ENCODE results near the gene DTX4.
"Not testable (repeated sequence)": the region's sequence is repeated elsewhere in the genome, so short reads cannot be mapped to it uniquely, and the experiment has no call there.

DTX4 gene

DNA sequence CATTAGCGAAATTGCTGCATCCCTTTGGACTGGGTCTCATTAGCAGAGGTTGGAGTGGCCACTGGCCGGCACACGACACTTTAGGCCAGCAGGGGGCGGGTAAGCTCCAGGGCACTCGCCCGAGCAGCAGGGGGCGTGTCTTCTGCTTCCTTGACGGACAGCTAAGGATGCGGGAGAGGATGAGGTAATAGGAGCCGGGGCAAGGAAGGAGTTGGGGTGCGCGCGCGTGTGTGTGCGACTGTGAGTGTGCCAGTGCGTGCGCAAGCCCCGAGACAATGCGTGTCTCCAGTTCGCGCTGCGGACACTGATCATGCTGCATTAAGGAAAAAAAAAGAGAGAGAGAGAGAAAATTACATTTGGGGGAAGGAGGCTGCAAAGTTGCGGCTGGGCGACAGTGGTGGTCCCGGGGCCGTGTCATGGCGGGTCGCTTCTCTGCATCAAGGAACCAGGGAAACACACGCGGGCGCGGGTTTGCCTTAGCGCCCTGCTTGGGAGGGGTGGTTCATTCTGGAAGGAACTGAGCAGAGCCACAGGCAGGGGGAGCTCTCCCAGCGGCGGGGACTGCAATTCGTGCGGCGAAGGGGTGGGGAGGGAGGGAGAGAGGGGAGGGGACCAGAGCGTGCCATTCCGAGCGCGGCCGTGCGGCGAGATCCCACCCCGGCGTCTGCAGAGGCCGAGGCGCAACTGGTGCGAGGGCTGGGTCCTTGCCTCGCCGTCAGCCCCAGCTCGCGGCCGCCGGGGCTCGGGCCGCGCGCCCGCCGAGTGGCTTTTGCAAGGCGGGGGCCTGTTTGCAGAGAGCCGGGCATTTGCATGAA lies at the start of gene DTX4:
Gene DTX4 (plus strand): TSS at position 625 of the 815 bp plus-strand sequence. CDS start 464 bp downstream, outside the sequence.
- intact Hi-C loops (cut with DNase I): loop anchor here (1.0 kb wide), 2 partner anchors 37 to 113 kb away; no protein-coding TSS in a partner anchor
- peak; percentile 87 to 99 (median 94) for DNase-seq

DNA sequence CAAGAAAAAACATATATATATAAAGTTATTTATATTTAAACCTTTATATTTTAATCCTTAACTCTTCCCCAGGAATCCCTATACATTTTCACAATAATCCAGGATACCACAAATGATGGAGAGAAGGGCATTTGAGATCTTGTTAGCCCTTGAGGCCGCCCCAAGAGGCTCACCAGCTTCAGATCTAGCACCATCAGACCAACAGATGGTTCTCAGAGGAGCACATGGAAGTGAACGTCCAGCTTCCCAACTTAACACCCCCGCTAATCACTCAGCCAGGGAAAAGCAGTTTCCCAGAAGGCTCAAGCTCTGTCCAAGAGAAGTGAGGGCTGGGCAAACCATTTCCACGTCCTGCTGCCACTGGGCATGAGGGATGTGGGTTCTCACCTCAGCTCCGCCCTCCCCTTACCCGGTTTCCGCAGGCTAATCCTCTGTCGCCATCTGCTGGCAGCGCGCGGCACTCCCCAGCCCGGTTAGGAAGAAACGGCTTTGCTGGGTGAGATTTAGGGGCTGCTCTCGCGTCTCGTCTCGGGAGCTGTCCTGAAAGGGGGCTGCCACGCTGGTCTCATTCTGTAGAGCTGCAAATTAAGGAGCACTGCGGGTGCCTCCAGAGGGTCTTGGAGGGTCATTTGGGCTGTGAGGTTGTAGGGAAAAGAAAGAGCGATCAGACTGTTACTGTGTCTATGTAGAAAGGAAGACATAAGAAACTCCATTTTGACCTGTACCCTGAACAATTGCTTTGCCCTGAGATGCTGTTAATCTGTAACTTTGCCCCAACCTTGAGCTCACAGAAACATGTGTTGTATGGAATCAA lies 36.1 kb upstream of the DTX4 start:
- intact Hi-C loops (cut with DNase I): loop anchor here (1.0 to 5.0 kb wide), 2 partner anchors 39 to 84 kb away; no protein-coding TSS in a partner anchor
- peak; percentile 50 to 97 (median 84) for DNase-seq

GRCh38 chr11:59136551-59136950 lies 35.4 kb upstream of the DTX4 start:
- DNase-seq: not testable (repeated sequence)
- intact Hi-C loops (cut with DNase I): loop anchor here (1.0 to 5.0 kb wide), 2 partner anchors 39 to 84 kb away; no protein-coding TSS in a partner anchor

DNA sequence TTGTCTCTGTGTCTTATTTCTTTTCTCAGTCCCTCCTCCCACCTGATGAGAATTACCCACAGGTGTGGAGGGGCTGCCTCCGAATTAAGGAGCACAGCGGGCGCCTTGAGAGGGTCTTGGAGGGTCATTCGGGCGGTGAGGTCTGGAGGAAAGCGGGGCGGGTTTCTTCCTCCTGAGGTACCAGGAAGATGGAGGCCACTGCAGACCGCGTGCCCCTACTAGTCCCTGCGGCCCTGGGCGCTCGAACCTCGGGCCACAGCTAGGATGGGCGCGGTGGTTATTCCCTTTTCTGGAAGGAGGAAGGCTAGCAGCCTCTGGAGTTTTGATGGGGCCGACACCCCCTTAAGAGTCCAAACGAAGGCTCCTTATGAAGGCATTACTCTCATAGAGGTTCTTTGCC lies 34.7 kb upstream of the DTX4 start:
- intact Hi-C loops (cut with DNase I): loop anchor here (5.0 kb wide), 1 partner anchor 85 kb away; no protein-coding TSS in a partner anchor
- DNase-seq: no peak

GRCh38 chr11:59138643-59139042 lies 33.3 kb upstream of the DTX4 start:
- intact Hi-C loops (cut with DNase I): loop anchor here (5.0 kb wide), 1 partner anchor 86 kb away; no protein-coding TSS in a partner anchor

GRCh38 chr11:59141191-59141590 lies 30.7 kb upstream of the DTX4 start:
- no peak for DNase-seq
- intact Hi-C loops (cut with DNase I): no loop called here

More at GRCh38 chr11:59138643-59139042, 33.3 kb upstream of the DTX4 start:
- DNase-seq: no peak

DNA sequence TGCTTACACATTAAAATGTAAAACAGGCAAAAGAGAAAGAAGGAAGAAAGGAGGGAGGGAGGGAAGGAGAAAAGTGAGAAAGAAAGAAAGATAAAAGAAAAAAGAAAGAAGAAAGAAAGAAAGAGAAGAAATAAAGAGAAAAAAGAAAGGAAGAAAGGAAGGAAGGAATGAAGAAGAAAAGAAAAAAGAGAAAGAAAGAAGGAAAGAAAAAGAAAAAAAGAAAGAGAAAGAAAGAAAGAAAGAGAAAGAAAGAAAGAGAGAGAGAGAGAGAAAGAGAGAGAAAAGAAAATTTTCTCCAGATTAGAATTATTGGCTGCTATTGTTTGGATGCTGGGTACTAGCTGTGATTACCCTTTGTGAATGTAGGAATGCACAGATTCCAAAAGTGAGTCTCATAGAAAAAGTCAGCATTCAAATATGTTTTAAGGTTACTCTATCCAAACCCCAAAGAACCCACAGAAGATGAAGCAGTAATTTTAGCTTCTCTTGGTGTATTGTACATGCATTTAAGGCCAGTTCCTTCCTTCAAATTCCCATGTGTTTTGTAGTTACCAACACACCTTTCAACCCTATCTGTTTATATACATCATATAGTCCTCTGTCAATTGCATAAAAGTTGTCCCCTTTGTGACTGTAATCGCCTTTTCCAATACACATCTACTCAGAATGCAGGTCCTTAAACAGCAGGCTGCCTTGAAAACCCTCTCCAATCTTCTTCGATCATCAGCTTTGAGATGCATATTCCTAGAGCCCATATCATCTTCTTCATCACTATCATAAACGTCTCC lies 30.1 kb upstream of the DTX4 start:
- DNase-seq: no peak
- intact Hi-C loops (cut with DNase I): no loop called here

DNA sequence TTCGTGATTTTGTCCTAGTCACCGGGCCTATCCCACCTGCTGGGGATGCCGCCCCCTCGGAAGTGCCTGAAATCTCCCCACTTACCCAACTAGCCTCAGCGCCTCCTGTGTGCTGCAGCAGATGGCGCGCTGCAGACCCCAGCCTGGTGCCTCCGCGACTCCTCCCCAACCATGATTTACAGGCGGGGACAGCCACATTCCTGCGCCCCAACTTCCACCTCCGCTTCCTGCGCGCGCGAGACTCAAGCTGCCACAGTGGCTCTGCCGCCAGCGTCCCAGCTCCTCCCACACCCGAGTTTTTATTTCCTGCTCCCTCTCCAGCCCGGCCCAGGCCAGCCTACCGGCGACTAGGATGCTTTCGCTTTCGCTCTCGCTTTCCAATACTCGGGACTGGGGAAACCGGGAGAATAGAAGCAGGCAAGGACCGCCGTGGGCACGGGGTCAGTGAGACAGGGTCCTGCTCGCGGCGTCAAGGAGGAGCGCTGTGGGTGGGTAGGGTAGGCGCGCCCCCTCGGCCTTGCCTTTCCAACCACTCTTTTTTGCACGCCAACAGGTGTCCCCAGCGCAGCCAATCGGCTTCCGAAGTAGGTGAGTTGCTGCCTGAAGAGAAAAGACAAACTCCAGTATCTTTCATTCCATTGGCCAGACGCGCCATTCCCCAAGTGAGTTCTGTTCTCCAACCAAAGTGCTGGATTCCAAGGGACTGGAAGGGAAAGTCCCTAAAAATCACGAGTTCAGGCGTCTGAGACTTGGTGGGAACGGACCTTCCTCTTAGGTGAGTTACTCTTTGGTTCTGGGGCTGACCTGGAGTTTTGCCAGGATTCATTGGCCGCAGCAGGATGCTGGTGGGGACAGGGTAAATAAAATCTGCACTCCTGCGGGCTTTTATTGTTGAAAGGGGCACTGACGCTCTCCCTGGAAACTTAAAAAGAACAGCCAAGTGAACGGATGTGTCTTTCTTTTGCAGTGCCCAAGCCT lies 29.1 kb upstream of the DTX4 start, which contains the start of gene FAM111A:
Gene FAM111A (plus strand): TSS at position 327 of the 978 bp plus-strand sequence. CDS start 6,017 bp downstream, outside the sequence.
- intact Hi-C loops (cut with DNase I): no loop called here
- peak; percentile 59 to 96 (median 70) for DNase-seq

DNA sequence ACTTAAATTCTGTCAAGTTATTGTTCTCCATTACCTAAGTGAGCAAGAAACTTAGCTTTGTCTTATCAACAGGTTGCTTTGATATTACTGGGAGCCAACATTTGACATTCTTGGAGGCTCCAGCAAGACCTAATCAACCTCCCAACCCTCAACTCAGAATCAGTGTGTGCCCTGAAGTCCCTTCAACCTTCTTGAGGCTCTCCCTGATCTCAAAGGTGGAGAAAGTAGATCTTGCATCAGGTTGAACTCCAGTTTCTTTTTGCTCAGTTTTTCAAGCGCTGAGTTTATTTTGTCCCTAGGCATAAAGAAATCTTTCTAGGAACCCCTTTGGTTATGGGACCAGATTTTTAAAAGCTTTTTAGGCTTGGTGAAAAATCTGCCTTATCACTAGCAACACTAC lies 27.8 kb upstream of the DTX4 start:
- intact Hi-C loops (cut with DNase I): no loop called here
- no peak for DNase-seq

- peak in 9 of 10 donors; percentile 22 to 90 (median 48) for DNase-seq
- intact Hi-C loops (cut with DNase I): no loop called here
These were observed 27.2 kb upstream of the DTX4 start for GRCh38 chr11:59144579-59145345.

GRCh38 chr11:59145534-59145933 lies 26.4 kb upstream of the DTX4 start:
- intact Hi-C loops (cut with DNase I): no loop called here
- DNase-seq: no peak

DNA sequence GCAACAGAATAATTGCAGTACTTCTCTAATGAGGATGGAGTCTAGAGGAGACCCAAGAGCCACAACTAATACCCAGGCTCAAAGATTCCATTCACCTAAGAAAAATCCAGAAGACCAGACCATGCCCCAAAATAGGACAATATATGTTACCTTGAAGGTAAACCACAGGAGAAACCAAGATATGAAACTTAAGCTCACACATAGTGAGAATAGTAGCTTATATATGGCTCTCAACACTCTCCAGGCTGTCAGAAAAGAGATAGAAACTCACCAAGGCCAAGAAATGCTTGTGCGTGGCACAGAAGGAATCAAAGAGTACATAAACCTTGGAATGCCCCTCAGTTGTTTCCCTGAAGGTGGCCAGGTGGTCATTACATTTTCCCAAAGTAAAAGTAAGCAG lies 20.2 kb upstream of the DTX4 start:
- intact Hi-C loops (cut with DNase I): no loop called here
- DNase-seq: no peak

- DNase-seq: no peak
- intact Hi-C loops (cut with DNase I): no loop called here
These were observed 19.5 kb upstream of the DTX4 start for GRCh38 chr11:59152312-59152951.

DNA sequence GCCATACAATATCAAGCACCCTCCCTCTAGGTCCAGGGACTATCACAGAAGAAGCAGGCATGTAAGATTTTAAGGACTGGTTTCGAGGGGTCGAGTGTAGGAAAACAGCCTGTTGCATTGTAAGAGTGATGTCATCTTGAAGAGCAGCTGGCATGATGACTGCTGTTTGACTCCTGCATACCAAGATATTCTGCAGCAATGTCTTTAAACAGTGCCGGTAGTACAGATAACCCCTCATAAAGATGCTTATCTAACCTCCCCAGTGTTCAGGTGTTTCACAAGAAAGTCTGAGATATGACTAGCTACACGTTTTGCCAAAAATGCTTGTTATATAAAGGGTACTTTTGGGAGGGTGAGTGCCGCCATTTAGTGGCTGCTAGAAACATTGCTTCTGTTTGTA lies 17.3 kb upstream of the DTX4 start:
- DNase-seq: no peak
- intact Hi-C loops (cut with DNase I): loop anchor here (5.0 kb wide), 1 partner anchor 47 kb away; the partner anchor contains the start of gene FAM111B

GRCh38 chr11:59157433-59157832 lies 14.5 kb upstream of the DTX4 start:
- no peak for DNase-seq
- intact Hi-C loops (cut with DNase I): loop anchor here (5.0 kb wide), 1 partner anchor 50 kb away; the partner anchor contains the start of gene FAM111B

DNA sequence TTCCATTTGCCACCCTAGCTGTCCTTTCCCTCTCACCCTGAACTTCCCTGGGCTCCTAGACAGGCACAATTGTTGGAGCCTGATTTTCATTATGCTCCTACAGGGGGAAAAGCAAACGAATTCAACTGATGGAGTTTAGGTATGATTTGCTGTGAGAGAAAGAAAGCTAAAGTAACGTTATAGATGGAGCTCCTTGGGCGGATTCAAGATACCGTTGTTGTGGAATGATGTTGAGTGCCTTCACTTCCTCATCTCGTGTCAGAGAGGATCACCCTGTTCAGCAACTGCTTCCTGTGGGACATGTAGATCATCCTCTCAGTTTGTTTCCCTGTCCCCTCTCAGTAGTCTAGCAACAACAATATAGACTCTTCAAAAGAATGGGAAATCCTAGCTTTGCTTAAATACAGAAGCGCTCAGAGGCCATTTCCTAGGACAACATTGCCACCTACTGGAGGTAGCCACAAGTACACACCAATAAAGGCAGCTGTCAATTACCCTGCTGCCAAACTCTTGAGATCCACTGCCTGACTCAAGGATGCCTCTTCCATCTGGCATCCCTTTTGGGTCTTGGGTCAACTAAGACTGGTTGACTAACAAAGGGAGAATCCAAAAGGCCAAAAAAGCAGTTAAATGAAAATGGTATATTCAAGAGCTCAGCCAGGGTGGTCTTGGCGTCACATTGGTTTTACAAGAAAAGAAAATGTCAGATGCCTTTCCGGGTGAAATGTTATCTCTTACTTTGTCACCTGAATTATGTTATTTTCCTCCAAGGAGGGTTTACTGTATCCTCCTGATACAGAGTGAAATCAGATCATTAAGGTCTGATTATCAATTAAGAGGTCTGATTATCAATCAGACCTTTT lies 13.5 kb upstream of the DTX4 start:
- DNase-seq: peak in 5 of 10 donors; percentile 51 to 87 (median 61)
- intact Hi-C loops (cut with DNase I): loop anchor here (2.0 to 5.0 kb wide), 2 partner anchors 51 to 106 kb away; partner anchors contain the start of gene FAM111B

Data from posterior cingulate gyrus (tissue), 11 donors.